ENCODE results near the gene CTRL.
A peak's percentile ranks its signal among the peaks of the same experiment; 100 is the strongest.

Gene CTRL

GRCh38 chr16:67953641-67954375, 22.1 kb upstream of the CTRL start:
- no peak for TF ChIP-seq CTCF (IDR thresholded peaks at IDR 0.05; ENCODE audit: low read depth, low read length)
- Histone ChIP-seq H3K36me3 (no peaks in the 10 kb centered on the region), H3K27me3 (no peaks in the 10 kb centered on the region), H3K4me1 (peaks cover 9% of the 10 kb centered on the region), H3K9me3 (no peaks in the 10 kb centered on the region), H3K4me3 (ENCODE audit: low read depth, low read length) (no peak overlapping the region)
- no peak for DNase-seq

- Histone ChIP-seq H3K9me3 (no peaks in the 10 kb centered on the region), H3K4me1 (peaks cover 9% of the 10 kb centered on the region), H3K27me3 (no peaks in the 10 kb centered on the region), H3K36me3 (no peaks in the 10 kb centered on the region), H3K4me3 (ENCODE audit: low read depth, low read length) (no peak overlapping the region)
- DNase-seq = peak; percentile 84
- no peak for TF ChIP-seq CTCF (IDR thresholded peaks at IDR 0.05; ENCODE audit: low read depth, low read length)
Measured at GRCh38 chr16:67951485-67951884, 19.8 kb upstream of the CTRL start.

GRCh38 chr16:67950335-67950843, 18.7 kb upstream of the CTRL start:
- no peaks in the 10 kb centered on the region for H3K36me3 ChIP-seq
- TF ChIP-seq CTCF (IDR thresholded peaks at IDR 0.05; ENCODE audit: low read depth, low read length) = no peak
- H3K4me3 ChIP-seq (ENCODE audit: low read depth, low read length) = no peak overlapping the region

GRCh38 chr16:67949645-67950044, 18.0 kb upstream of the CTRL start:
- peak; percentile 8 for DNase-seq
- no peak overlapping the region for H3K4me3 ChIP-seq (ENCODE audit: low read depth, low read length)
- H3K4me1 ChIP-seq = peaks cover 9% of the 10 kb centered on the region
- H3K36me3 ChIP-seq = no peaks in the 10 kb centered on the region
- H3K9me3 ChIP-seq = no peaks in the 10 kb centered on the region
- no peaks in the 10 kb centered on the region for H3K27me3 ChIP-seq
- no peak for TF ChIP-seq CTCF (IDR thresholded peaks at IDR 0.05; ENCODE audit: low read depth, low read length)

More at GRCh38 chr16:67950335-67950843, 18.7 kb upstream of the CTRL start:
- no peaks in the 10 kb centered on the region for H3K27me3 ChIP-seq
- peaks cover 9% of the 10 kb centered on the region for H3K4me1 ChIP-seq
- DNase-seq = no peak
- no peaks in the 10 kb centered on the region for H3K9me3 ChIP-seq

- Histone ChIP-seq H3K4me3 (ENCODE audit: low read depth, low read length) (no peak overlapping the region), H3K36me3 (no peaks in the 10 kb centered on the region), H3K27me3 (no peaks in the 10 kb centered on the region), H3K4me1 (peaks cover 9% of the 10 kb centered on the region), H3K9me3 (no peaks in the 10 kb centered on the region)
- no peak for TF ChIP-seq CTCF (IDR thresholded peaks at IDR 0.05; ENCODE audit: low read depth, low read length)
- peak; percentile 16 for DNase-seq
Measured at GRCh38 chr16:67948015-67948414, 16.4 kb upstream of the CTRL start.

- no peak overlapping the region for H3K4me3 ChIP-seq (ENCODE audit: low read depth, low read length)
- H3K27me3 ChIP-seq = no peaks in the 10 kb centered on the region
- H3K9me3 ChIP-seq = no peaks in the 10 kb centered on the region
- DNase-seq = peak; percentile 7
- no peak for TF ChIP-seq CTCF (IDR thresholded peaks at IDR 0.05; ENCODE audit: low read depth, low read length)
- H3K36me3 ChIP-seq = no peaks in the 10 kb centered on the region
- H3K4me1 ChIP-seq = peaks cover 12% of the 10 kb centered on the region
Measured at GRCh38 chr16:67946966-67947558, 15.4 kb upstream of the CTRL start.
